HL-60 (cell line): ENCODE measurements around the gene NAP1L4.
"Not testable (repeated sequence)": the region's sequence is repeated elsewhere in the genome, so short reads cannot be mapped to it uniquely, and the experiment has no call there.

Experiments
- DNase-seq, 2 experiments: peaks; one replicate each; pipeline ENCODE4 v3.0.0-alpha.2; 2010 to 2020; ENCODE audit warnings: low read depth in 1 of 2, low spot score in 1 of 2
- H3K27ac ChIP-seq: fragments of 250-450 bp; sonication (Bioruptor Pico); replicated peaks from 2 replicates; pipeline ENCODE4 v1.5.1; 2020; ENCODE audit warnings: mild to moderate bottlenecking, moderate library complexity
- H3K27me3 ChIP-seq: fragments of 250-450 bp; sonication (Bioruptor Pico); 2 replicates; pipeline ENCODE4 v1.5.1; 2021; ENCODE audit warnings: mild to moderate bottlenecking, moderate library complexity; ENCODE audit not compliant: insufficient read depth, poor library complexity, severe bottlenecking
- H3K4me3 ChIP-seq: replicated peaks from 2 replicates; pipeline ENCODE4 v1.5.1; 2011; ENCODE audit warnings: mild to moderate bottlenecking, control low read depth, low read length; ENCODE audit not compliant: insufficient read depth
- CTCF ChIP-seq: IDR thresholded peaks from one replicate; pipeline ENCODE4 v1.5.1; 2011; ENCODE audit warnings: low read length, control low read depth, inconsistent platforms; ENCODE audit not compliant: insufficient read depth
- GABPA ChIP-seq: IDR thresholded peaks from 2 replicates; pipeline ENCODE4 v1.6.1; 2012; ENCODE audit warnings: low read depth
- POLR2AphosphoS5 ChIP-seq: IDR thresholded peaks from 2 replicates; pipeline ENCODE4 v1.6.1; 2012; ENCODE audit warnings: low read depth
- REST ChIP-seq: IDR thresholded peaks from 2 replicates; pipeline ENCODE4 v1.6.1; 2012; ENCODE audit warnings: low read depth; ENCODE audit not compliant: insufficient replicate concordance
- SPI1 ChIP-seq: IDR thresholded peaks from 2 replicates; pipeline ENCODE4 v1.6.1; 2012; ENCODE audit warnings: low read depth, mild to moderate bottlenecking, borderline replicate concordance

The NAP1L4 gene

GRCh38 chr11:2909133-2909902 lies 82.8 kb downstream of the NAP1L4 start:
- Histone ChIP-seq H3K4me3 (no peak overlapping the region), H3K27ac (no peak overlapping the region), H3K27me3 (no peaks in the 10 kb centered on the region)
- TF ChIP-seq POLR2AphosphoS5, result no peak
- TF ChIP-seq GABPA, result no peak
- no peak for TF ChIP-seq REST
- TF ChIP-seq CTCF, result no peak
- no peak for TF ChIP-seq SPI1
- no peak for DNase-seq

- Histone ChIP-seq H3K27ac (no peak overlapping the region), H3K4me3 (no peak overlapping the region), H3K27me3 (no peaks in the 10 kb centered on the region)
- DNase-seq, result no peak
- no peak for TF ChIP-seq GABPA
- no peak for TF ChIP-seq REST
- TF ChIP-seq CTCF, result no peak
- TF ChIP-seq POLR2AphosphoS5, result no peak
- TF ChIP-seq SPI1, result no peak
Observed at GRCh38 chr11:2908130-2908529, 84.0 kb downstream of the NAP1L4 start.

- H3K27ac ChIP-seq, DNase-seq, H3K27me3 ChIP-seq, H3K4me3 ChIP-seq: not testable (repeated sequence)
Observed at GRCh38 chr11:2905299-2905698, 86.8 kb downstream of the NAP1L4 start.

GRCh38 chr11:2904153-2905052 lies 87.7 kb downstream of the NAP1L4 start:
- TF ChIP-seq POLR2AphosphoS5 (no peak), SPI1 (no peak), GABPA (no peak), REST (no peak), CTCF (no peak)
- DNase-seq, result no peak
- Histone ChIP-seq H3K27ac (no peak overlapping the region), H3K27me3 (no peaks in the 10 kb centered on the region), H3K4me3 (no peak overlapping the region)
